ENCODE data around the gene PHLDB3. TPM values are rescaled to one million over a fixed set of nuclear protein-coding genes. Genes with fewer than 3 reads are reported as not detected.

The PHLDB3 gene
- total RNA-seq, 1 donor from 2014 or later, result 9.6 TPM

GRCh38 chr19:43544077-43544476, 39.5 kb upstream of the PHLDB3 start:
- Mint-ChIP-seq H3K4me3 (ENCODE audit: unreplicated experiment) (no peak overlapping the region), H3K36me3 (ENCODE audit: low read depth, unreplicated experiment) (peaks cover 55% of the 10 kb centered on the region), H3K27ac (ENCODE audit: unreplicated experiment) (no peak overlapping the region), H3K9me3 (ENCODE audit: unreplicated experiment) (peaks cover 4% of the 10 kb centered on the region), H3K27me3 (ENCODE audit: unreplicated experiment) (peaks cover 6% of the 10 kb centered on the region), H3K4me1 (ENCODE audit: unreplicated experiment) (no peaks in the 10 kb centered on the region)
- no peak for TF ChIP-seq CTCF (IDR thresholded peaks at IDR 0.05; ENCODE audit: unreplicated experiment)
- no peak for DNase-seq (ENCODE audit: low spot score)

GRCh38 chr19:43541920-43542650, 37.5 kb upstream of the PHLDB3 start:
- Mint-ChIP-seq H3K36me3 (ENCODE audit: low read depth, unreplicated experiment) (peaks cover 58% of the 10 kb centered on the region), H3K27ac (ENCODE audit: unreplicated experiment) (no peak overlapping the region), H3K4me1 (ENCODE audit: unreplicated experiment) (no peaks in the 10 kb centered on the region), H3K4me3 (ENCODE audit: unreplicated experiment) (peak overlapping the region; percentile 24), H3K27me3 (ENCODE audit: unreplicated experiment) (peaks cover 4% of the 10 kb centered on the region), H3K9me3 (ENCODE audit: unreplicated experiment) (peaks cover 6% of the 10 kb centered on the region)
- TF ChIP-seq CTCF (IDR thresholded peaks at IDR 0.05; ENCODE audit: unreplicated experiment), result no peak
- DNase-seq (ENCODE audit: low spot score), result no peak

- Mint-ChIP-seq H3K4me3 (ENCODE audit: unreplicated experiment) (peak overlapping the region; percentile 26), H3K4me1 (ENCODE audit: unreplicated experiment) (peaks cover 2% of the 10 kb centered on the region), H3K27me3 (ENCODE audit: unreplicated experiment) (peaks cover 6% of the 10 kb centered on the region), H3K36me3 (ENCODE audit: low read depth, unreplicated experiment) (peaks cover 68% of the 10 kb centered on the region), H3K9me3 (ENCODE audit: unreplicated experiment) (peaks cover 6% of the 10 kb centered on the region), H3K27ac (ENCODE audit: unreplicated experiment) (no peak overlapping the region)
- no peak for DNase-seq (ENCODE audit: low spot score)
- TF ChIP-seq CTCF (IDR thresholded peaks at IDR 0.05; ENCODE audit: unreplicated experiment), result no peak
Observed at GRCh38 chr19:43540381-43540780, 35.8 kb upstream of the PHLDB3 start.

- DNase-seq (ENCODE audit: low spot score), result no peak
- peaks cover 6% of the 10 kb centered on the region for H3K9me3 Mint-ChIP-seq (ENCODE audit: unreplicated experiment)
- no peak overlapping the region for H3K27ac Mint-ChIP-seq (ENCODE audit: unreplicated experiment)
- H3K4me1 Mint-ChIP-seq (ENCODE audit: unreplicated experiment), result peaks cover 2% of the 10 kb centered on the region
- TF ChIP-seq CTCF (IDR thresholded peaks at IDR 0.05; ENCODE audit: unreplicated experiment), result no peak
- peaks cover 12% of the 10 kb centered on the region for H3K27me3 Mint-ChIP-seq (ENCODE audit: unreplicated experiment)
- H3K4me3 Mint-ChIP-seq (ENCODE audit: unreplicated experiment), result peak overlapping the region; percentile 88
- peaks cover 55% of the 10 kb centered on the region for H3K36me3 Mint-ChIP-seq (ENCODE audit: low read depth, unreplicated experiment)
Observed at GRCh38 chr19:43538922-43539321, 34.4 kb upstream of the PHLDB3 start.
